Measurements from ENCODE around the gene RHBDD3. TPM values are rescaled to one million over a fixed set of nuclear protein-coding genes. Genes with fewer than 3 reads are reported as not detected.

RHBDD3 gene
- total RNA-seq, 2 donors from 2014 or later: 16.5 to 23.4 TPM

DNA sequence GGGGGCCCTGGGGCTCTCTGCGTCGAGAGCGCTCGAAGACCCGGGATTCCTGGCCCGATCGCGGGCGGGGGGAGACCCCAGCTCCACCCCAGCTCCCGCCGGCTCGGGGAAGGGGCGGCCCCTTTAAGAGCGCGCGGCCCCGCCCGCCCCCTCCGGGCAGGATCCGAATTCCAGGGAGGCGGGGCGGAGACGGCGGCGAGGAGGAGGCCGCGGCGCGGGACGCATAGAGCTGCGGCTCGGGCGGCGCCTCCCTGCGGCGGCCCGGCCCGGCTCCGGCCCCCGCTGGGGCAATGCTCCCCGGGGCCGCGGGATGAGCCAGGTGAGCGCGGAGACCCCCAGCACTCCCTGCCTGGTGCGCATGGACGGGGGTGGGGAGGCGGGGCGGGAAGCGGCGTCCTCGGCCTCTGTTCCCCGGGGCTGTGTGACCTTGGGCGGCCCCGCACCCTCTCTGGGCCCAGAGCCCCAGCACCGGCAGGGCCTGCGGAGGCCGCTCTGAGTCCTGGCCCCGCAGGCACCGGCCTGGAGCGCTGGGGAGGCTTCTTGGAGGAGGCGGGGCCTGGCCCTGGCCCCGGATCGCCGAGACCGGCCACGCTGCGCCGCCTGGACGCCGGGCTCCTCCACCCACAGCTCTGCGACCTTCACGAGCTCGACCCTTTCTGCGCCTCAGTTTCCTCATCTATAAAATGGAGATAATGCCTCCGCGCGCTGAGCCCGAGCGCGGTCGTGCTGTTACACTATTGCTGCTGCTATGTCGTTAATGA lies 39.2 kb upstream of the RHBDD3 start:
- Histone ChIP-seq H3K27ac (peak overlapping the region; percentile 88 to 89), H3K36me3 (peaks cover 3% of the 10 kb centered on the region), H3K9me3 (no peaks in the 10 kb centered on the region), H3K27me3 (no peaks in the 10 kb centered on the region), H3K4me1 (peaks cover 0 to 61% of the 10 kb centered on the region in 2 donors), H3K4me3 (peak overlapping the region; percentile 81 to 91)
- TF ChIP-seq, protein P1, sequence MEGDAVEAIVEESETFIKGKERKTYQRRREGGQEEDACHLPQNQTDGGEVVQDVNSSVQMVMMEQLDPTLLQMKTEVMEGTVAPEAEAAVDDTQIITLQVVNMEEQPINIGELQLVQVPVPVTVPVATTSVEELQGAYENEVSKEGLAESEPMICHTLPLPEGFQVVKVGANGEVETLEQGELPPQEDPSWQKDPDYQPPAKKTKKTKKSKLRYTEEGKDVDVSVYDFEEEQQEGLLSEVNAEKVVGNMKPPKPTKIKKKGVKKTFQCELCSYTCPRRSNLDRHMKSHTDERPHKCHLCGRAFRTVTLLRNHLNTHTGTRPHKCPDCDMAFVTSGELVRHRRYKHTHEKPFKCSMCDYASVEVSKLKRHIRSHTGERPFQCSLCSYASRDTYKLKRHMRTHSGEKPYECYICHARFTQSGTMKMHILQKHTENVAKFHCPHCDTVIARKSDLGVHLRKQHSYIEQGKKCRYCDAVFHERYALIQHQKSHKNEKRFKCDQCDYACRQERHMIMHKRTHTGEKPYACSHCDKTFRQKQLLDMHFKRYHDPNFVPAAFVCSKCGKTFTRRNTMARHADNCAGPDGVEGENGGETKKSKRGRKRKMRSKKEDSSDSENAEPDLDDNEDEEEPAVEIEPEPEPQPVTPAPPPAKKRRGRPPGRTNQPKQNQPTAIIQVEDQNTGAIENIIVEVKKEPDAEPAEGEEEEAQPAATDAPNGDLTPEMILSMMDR (IDR thresholded peaks at IDR 0.05): peak in 1 of 2 donors; percentile 55
- DNase-seq (ENCODE audit: low spot score): peak; percentile 79

- Histone ChIP-seq H3K27ac (peak within 1 kb of the TSS; percentile 88 to 89), H3K9me3 (no peaks in the 10 kb centered on the region), H3K4me3 (peak within 1 kb of the TSS; percentile 81 to 91), H3K36me3 (no peaks in the 10 kb centered on the region), H3K4me1 (peaks cover 0 to 54% of the 10 kb centered on the region in 2 donors), H3K27me3 (no peaks in the 10 kb centered on the region)
- DNase-seq (ENCODE audit: low spot score): peak; percentile 89
- TF ChIP-seq, protein P1 (IDR thresholded peaks at IDR 0.05): peak; percentile 63 to 88
These were observed 38.5 kb upstream of the RHBDD3 start, which contains the start of gene GAS2L1 for GRCh38 chr22:29306175-29306834. GAS2L1 (plus strand) TSS chr22:29306650; CDS start chr22:29308106, 1,456 bp downstream.

DNA sequence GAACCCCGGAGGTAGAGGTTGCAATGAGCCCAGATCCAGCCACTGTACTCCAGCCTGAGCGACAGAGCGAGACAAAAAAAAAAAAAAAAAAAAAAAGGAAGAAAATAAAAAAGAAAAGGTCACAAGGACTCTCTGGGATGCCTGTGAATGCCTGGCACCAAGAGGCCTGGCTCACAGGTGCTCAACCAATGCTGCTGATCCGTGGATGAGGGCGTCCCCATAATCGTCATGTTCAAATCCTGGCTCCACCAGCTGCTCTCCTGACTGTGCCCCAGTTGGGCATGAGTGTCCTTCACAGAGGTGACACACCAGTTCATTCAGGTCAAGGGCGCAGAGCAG lies 38.0 kb upstream of the RHBDD3 start:
- TF ChIP-seq, protein P1 (IDR thresholded peaks at IDR 0.05): no peak
- Histone ChIP-seq H3K9me3 (no peaks in the 10 kb centered on the region), H3K27me3 (no peaks in the 10 kb centered on the region), H3K4me3 (peak overlapping the region in 1 of 2 donors; percentile 91), H3K4me1 (peaks cover 0 to 49% of the 10 kb centered on the region in 2 donors), H3K36me3 (no peaks in the 10 kb centered on the region), H3K27ac (peak overlapping the region in 1 of 2 donors; percentile 88)
- DNase-seq (ENCODE audit: low spot score): no peak

- no peak overlapping the region for H3K4me3 ChIP-seq
- H3K27ac ChIP-seq: peak overlapping the region in 1 of 2 donors; percentile 15
- H3K27me3 ChIP-seq: no peaks in the 10 kb centered on the region
- no peaks in the 10 kb centered on the region for H3K9me3 ChIP-seq
- DNase-seq (ENCODE audit: low spot score): no peak
- peaks cover 0 to 20% of the 10 kb centered on the region in 2 donors for H3K4me1 ChIP-seq
- H3K36me3 ChIP-seq: peaks cover 28% of the 10 kb centered on the region
- TF ChIP-seq, protein P1 (IDR thresholded peaks at IDR 0.05): no peak
These were observed 35.1 kb upstream of the RHBDD3 start for GRCh38 chr22:29302681-29303465.

- peaks cover 33% of the 10 kb centered on the region for H3K36me3 ChIP-seq
- H3K4me3 ChIP-seq: no peak overlapping the region
- no peak for DNase-seq (ENCODE audit: low spot score)
- TF ChIP-seq, protein P1 (IDR thresholded peaks at IDR 0.05): no peak
- no peak overlapping the region for H3K27ac ChIP-seq
- H3K4me1 ChIP-seq: peaks cover 0 to 16% of the 10 kb centered on the region in 2 donors
- no peaks in the 10 kb centered on the region for H3K9me3 ChIP-seq
- no peaks in the 10 kb centered on the region for H3K27me3 ChIP-seq
These were observed 34.6 kb upstream of the RHBDD3 start for GRCh38 chr22:29302402-29302680.

Measured in right atrium auricular region (tissue), 2 donors.